ENCODE measurements around the gene PHF13. TPM values are rescaled to one million over a fixed set of nuclear protein-coding genes. Genes with fewer than 3 reads are reported as not detected.

Gene PHF13
- total RNA-seq, 4 donors from 2014 or later, result 9.0 to 19.6 (median 17.1) TPM

- TF ChIP-seq CTCF (IDR thresholded peaks at IDR 0.05; ENCODE audit: low read depth), result no peak
Observed at GRCh38 chr1:6577831-6578525, 35.6 kb upstream of the PHF13 start.

- TF ChIP-seq CTCF (IDR thresholded peaks at IDR 0.05; ENCODE audit: low read depth), result no peak
Observed at GRCh38 chr1:6578624-6579373, 34.7 kb upstream of the PHF13 start.

- TF ChIP-seq CTCF (IDR thresholded peaks at IDR 0.05; ENCODE audit: low read depth), result no peak
Observed at GRCh38 chr1:6579374-6580118, 34.0 kb upstream of the PHF13 start, which contains the start of gene ZBTB48. ZBTB48 (plus strand) TSS chr1:6579994; CDS start chr1:6580610, 616 bp downstream.

GRCh38 chr1:6580119-6580592 is 33.4 kb upstream of the PHF13 start:
- TF ChIP-seq CTCF (IDR thresholded peaks at IDR 0.05; ENCODE audit: low read depth), result no peak

GRCh38 chr1:6580593-6581409 is 32.7 kb upstream of the PHF13 start:
- TF ChIP-seq CTCF (IDR thresholded peaks at IDR 0.05; ENCODE audit: low read depth), result no peak

- no peak for TF ChIP-seq CTCF (IDR thresholded peaks at IDR 0.05; ENCODE audit: low read depth)
Observed at GRCh38 chr1:6581561-6582305, 31.8 kb upstream of the PHF13 start.
